HG03571 (cell line): ENCODE measurements around the gene CUX1.
"Not testable (repeated sequence)": the region's sequence is repeated elsewhere in the genome, so short reads cannot be mapped to it uniquely, and the experiment has no call there.

Source experiments
- ATAC-seq: cut with Tn5 transposase; IDR thresholded peaks from one replicate; pipeline ENCODE4 v1.9.1; 2021; ENCODE audit not compliant: unreplicated experiment

CUX1 gene

DNA sequence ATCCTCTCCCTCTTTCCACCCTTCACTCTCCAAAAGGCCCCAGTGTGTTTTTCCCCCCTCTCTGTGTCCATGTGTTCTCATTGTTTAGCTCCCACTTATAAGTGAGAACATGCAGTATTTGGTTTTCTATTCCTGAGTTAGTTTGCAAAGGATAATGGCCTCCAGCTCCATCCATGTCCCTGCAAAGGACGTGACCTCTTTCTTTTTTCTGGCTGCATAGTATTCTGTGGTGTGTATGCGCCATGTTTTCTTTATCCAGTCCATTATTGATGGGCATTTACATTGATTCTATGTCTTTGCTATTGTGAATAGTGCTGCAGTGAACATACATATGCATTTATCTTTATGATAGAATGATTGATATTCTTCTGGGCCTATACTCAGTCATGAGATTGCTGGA, 31.9 kb downstream of the CUX1 start:
- not testable (repeated sequence) for ATAC-seq

DNA sequence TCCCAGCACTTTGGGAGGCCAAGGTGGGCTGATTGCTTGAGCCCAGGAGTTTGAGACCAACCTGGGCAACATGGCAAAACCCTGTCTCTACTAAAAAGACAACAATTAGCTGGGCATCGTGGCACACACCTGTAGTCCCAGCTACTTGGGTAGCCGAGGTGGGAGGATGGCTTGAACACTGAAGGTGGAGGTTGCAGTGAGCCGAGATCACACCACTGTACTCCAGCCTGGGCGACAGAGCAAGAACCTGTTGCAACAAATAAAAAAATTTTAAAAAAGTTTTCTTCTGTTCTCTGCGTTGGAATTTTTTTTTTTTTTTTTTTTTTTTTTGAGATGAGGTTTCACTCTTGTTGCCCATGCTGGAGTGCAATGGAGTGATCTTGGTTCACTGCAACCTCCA, 34.9 kb downstream of the CUX1 start:
- ATAC-seq = not testable (repeated sequence)

DNA sequence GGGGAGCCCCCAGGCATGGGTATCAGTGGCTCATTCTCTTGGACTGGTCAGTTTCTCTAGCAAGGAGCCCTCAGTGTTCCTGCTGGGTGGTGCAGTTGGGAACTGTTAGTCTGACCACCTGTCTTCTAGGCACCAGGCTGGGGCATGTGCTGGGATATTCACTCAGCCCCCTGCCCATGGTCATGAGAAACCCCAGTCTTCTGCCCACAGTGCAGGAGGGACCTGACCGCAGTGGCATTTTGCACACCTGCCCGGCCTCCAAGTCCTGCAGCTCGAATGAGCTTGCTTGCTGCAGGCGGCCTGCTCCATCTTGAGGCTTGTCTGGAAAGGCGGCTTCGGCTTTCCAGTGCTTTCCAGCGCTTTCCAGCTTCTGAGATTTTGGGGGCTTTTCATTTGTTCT, 36.3 kb downstream of the CUX1 start:
- ATAC-seq = no peak

DNA sequence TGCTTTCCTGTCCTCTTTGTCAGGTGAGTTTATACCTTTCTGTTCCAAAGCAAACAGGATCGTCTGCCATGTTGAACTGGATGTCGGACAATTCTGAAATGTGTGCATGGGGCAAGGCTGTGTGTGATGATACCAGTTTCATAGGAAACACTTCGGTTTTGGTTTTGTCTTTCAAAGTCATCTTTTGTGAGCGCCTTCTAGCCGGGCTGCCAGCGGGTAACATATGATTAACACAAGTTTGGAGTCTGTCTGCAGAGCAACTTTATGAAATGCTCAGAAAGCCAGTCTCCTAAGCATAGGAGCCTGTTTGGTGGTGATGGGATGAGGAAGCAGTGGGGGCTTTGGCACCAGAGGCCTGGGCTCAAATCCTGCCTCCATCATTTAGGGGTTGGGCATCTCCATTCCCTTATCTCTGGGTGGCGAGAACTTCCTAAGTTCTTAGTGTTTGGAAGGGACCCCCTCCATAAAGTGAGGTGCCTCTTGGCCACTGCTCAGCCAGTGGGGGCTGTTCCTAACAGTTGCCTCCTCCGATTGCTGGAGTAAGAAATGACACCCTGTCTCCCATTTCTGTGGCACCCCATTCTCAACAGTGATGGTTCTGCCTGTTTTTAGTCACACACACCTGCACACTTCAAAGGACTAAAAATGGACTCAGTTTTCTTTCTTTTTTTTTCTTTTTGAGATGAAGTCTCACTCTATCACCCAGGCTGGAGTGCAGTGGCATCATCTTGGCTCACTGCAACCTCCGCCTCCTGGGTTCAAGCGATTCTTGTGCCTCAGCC, 36.8 kb downstream of the CUX1 start:
- ATAC-seq = no peak

DNA sequence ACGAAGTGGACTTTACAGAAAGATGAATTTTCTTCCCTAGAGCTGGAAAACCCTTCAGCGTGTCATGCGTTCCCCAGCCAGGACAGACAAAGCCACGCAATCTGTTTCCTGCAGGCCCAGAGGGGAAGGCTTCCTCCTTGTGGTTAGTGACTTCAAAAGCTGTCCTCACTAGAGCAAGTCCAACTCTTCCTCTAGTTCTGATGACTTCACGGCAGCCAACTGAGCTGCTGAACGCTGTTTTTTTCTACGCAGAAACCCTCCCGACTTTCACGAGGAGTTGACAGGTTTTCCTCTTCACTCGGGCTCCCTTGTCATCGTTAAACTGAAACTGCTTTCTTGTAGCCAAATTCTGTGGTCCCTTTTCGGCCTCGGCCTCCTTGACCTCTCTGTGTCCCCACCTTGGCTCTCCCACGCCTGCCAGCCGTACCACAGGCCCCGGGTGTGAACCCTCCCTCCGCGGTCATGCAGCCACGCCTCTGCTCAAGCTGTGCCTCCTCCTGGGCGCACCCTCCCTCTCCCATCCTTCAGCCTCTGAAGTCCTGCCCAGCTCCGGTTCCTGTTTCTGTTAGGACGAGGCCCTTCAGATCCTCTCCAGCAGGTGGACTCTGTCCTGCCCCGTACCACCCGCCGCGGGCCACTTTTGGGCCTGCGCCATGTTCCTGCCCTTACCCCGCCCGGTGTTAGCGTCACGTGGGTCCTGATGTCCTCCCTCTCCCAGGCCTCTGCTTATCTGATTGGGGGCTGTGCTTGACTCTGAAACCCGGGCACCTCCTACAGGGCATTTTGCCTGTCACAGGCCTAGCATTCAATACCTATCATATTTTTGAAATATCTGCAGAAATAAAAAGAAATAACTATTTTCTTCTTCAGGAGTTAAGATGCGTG, 39.3 kb downstream of the CUX1 start:
- ATAC-seq = peak; percentile 87

DNA sequence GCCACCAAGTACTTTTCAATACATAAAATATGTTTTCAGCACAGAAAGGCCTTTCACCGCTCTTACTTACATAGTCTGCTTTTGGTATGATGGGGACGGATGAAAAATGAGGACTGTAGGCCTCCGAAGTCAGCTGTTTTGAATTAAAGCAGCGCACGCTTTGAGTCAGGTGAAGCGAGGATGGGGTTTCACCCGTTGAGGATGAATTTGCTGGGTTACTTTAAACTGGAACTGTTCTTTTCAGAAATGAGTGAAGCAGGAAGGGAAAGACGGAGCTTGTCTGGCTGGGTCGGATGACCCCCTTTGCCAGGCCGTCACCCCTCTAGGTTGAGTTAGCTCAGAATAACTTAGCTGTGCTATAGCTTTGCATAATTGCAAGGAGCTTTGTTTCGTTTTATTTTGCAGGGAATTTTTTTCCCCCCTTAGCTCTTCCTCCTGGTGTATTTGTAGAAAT, 40.0 kb downstream of the CUX1 start:
- ATAC-seq = peak; percentile 29

DNA sequence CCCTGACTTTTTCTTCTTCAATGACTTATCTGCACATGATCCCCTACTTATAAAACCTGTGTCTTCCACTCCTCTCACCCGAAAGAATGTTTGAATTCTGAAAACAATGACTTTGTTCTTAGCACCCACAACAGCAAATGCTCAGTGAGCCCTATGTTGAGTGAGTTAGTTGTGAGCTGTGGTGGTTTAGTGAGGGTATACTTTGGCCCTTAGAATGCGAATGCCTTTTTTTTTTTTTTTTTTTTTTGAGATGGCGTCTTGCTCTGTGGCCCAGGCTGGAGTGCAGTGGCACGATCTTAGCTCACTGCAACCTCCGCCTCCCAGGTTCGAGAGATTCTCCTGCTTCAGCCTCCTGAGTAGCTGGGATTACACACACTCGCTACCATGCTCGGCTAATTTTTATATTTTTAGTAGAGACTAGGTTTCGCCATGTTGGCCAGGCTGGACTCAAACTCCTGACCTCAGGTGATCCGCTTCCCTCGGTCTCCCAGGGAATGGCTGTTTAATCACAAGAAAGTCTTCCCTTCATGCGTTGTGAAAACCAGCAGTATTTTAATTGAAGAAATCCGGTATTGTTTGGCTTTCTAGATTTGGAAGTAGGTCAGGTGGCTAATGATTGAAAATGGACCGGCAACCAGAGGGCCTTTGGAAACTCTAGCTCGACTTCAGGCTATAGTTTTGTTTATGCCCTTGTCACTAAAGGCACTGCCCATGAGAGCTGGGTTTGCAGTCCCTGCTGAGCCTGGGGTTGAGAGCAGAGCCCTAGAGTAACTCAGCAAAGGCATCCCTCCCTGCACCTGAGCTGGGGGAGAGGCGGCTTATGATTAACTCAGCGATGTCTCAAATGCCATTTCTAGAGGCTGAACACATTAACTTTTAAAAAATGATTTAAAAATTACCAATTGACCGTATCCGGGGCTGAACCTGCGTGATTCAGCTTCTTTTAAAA, 41.3 kb downstream of the CUX1 start:
- ATAC-seq = no peak

DNA sequence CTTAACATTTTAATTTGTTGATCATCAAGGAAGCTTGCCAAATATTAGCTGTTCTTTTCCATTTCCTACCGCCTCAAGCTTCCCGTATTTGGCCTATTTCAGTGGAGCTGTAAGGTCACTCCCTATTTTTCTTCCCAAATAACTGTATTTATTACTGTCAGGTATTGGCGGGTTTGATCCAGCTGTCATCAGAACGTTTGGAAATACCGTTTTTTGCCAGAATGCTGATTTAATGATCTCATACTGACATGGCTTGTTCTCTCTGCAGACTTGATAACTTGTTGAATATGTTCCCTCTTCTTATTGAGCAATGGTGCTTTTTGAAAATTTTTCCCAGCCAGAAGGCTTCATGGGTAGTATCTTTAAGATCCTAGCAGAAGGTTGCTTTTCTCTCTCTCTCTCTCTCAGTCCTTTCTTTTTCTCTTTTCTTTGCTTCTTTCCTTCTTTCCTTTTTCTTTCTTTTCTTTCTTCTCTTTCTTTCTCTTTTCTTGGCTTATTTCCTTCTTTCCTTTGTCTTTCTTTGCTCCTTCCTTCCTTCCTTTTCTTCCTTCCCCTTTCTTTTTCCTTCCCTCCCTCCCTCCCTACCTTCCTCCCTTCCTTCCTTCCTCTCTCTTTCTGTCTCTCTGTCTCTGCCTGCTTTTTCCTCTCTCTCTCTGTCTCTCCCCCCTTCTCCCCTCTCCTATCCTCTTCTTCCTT, 42.1 kb downstream of the CUX1 start:
- no peak for ATAC-seq

DNA sequence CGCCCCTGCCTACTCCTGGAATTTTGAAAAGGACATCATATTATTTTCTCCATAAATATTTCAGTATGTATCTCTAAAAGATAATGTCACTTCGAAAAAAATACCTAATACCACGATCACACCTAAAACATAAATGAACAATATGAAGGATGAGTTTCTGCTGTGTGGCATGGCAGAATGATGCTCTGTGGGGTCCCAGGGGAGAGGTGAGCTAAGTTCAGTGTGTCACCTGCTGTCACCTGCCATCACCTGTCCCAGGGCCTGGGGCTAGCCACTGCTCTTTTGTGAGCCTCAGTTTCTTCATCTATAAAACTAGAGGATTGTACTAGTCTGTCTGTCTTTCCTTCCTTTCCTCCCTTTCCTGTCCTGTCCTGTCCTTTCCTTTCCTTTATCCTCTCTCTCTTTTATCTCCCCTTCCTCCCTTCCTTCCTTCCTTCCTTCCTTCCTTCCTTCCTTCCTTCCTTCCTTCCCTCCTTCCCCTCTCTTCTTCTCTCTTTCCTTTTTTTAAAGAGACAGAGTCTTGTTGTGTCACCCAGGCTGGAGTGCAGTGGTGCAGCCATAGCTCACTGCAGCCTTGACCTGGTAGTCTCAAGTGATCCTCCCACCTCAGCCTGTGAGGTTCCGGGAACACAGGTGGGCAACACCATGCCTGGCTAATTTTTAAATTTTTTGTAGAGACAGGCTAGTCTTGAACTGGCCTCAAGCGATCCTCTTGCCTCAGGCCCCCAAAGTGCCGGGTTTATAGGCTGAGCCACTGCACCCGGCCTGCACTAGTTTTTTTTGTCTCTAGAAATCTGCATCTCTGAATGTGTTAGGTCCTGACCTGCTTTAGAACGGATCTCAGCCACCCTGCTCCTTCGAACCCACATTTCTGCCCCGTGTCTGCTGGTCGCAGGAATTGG, 43.1 kb downstream of the CUX1 start:
- ATAC-seq = no peak

DNA sequence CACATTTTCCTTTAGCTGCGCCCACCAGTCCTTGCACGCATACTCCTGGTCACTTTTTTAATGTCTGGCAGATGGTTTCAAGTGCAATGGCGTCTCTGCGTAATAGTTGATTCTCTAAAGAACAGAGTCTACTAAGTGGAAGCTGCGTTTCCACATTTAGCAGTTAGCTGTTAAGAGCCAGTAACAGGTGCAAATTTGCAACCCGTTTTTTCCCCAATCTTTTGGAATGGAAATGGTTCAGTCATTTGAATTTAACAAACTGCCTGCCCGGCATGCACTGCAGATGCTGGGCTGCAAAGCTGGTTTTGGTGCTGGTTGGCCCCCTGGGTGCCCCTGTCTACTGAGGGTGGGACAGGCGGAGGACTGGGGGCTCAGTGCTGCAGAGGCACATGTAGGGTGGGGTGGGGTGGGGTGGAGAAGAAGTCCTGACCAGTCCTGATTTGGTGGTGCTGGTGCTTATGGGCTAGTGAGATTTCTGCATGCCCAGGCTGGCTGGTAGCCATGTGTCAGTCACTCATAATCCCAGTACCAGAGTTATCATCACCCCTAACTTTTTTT, 43.9 kb downstream of the CUX1 start:
- ATAC-seq = no peak

DNA sequence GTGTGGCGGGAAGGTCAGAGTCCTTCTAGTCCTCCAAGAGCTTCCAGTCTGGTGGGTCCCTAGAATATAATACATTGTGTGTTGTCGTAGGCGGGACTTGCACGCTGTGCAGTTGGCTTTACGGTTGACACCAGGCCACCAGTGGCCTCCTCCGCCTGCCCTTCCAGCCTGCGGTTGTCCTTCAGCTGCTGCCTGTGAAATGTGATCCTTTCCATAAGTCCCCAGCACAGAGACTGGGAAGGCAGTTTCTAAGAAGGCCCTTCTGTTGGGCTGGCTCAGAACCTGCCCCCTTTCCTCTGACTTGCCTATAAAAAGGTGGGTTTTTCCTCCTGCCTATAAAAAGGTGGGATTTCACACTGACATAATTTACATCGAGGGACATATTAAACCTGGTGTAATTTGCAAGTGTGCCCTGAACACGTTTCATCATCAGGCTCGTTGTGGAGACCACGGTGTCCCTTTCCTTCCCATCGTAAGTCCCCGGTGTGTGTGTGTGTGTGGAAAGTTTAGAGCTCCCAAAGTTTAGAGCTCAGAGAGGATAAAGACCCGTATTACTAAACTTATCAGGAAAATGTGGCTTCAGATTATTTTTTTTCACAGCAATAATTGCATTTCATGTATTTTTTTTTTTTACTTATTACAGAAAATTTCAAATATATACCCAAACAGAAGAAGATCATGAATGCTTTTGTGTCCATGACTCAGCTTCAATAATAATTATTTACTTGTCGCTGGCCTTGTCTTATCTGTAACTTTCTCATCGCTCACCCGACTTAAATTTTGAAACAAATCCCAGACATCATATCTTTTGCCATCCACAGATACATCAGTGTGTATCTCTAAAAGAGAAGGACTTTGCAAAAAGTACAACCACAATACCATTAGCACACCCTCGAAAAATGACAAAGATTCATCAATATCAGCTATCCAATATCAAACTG, 45.1 kb downstream of the CUX1 start:
- no peak for ATAC-seq

DNA sequence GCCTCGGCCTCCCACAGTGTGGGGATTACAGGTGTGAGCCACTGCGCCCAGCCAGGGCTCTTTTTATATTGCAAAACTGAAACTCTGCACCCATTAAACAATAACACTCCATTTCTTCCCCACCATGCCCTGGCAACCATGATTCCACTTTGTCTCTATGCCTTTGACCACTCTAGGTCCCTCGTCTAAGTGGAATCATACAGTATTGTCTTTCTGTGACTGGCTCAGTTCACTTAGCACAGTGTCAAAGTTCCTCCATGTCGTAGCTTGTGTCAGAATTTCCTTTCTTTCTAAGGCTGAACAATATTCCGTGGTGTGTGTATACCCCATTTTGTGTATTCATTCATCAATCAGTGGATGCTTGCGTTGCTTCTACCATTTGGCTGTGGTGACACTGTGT, 46.2 kb downstream of the CUX1 start:
- ATAC-seq = no peak

DNA sequence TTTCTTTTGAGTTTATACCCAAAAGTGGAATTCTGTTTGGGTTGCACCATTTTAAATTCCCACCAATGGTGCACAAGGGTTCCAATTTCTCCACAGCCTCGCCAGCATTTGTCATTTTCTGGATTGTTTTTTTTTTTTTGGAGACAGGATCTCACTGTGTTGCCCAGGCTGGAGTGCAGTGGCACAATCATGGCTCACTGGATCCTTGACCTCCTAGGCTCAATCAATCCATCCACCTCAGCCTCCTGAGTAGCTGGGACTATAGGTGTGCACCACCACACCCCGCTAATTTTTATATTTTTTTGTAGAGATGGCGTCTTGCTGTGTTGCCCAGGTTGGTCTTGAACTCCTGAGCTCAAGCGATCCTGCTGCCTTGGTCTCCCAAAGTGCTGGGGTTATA, 46.6 kb downstream of the CUX1 start:
- ATAC-seq = no peak

DNA sequence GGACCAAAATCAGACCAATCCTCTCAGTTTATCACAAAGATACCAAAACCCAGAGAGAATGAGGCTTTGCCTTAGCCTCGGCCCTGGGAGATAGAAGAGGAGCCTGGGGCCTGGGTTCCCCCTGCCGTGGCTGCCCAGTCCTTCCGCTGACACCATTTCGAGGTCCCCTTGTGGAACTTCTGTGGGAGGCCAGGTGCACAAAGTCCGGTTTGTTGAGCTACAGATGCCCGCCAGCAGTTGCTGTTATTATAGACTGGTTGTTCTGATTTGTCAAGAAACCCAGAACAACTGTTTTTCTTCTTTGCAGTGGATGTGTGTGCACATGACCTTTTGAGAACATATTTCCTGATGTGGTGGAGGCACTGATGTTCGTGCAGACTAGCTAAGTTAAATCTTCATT, 47.6 kb downstream of the CUX1 start:
- no peak for ATAC-seq

DNA sequence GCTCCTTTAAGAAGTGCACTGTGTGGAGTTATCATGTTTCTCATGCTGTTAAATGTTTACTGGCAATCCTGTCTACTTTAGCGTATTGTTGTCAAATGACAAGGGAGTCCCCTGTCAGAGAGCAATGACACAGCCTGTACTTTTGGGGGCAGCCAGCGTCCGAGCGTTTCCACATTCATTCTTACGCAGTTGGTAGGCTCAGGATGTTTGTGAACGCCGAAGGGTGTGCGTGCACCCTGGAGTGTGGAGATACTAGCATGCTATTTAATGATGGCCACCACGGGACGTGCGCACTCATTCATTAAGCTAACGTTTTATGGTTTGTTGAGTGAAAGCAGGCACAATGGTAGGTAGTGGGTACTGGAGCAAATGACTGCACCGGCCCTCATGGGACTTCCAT, 48.0 kb downstream of the CUX1 start:
- ATAC-seq = no peak

DNA sequence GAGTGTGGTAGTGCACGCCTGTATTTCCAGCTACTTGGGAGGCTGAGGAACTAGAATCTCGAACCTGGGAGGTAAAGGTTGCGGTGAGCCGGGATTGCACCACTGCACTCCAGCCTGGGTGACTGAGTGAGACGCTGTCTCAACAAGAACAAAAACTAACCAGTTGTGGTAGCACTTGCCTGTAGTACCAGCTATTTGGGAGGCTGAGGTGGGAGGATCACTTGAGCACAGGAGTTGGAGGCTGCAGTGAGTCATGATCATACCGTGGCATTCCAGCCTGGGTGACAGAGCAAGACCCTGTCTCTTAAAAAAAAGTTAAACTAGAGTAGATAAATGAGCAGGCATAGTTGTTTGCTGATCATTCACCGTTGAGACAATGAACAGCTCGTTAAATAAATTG, 48.9 kb downstream of the CUX1 start:
- no peak for ATAC-seq

DNA sequence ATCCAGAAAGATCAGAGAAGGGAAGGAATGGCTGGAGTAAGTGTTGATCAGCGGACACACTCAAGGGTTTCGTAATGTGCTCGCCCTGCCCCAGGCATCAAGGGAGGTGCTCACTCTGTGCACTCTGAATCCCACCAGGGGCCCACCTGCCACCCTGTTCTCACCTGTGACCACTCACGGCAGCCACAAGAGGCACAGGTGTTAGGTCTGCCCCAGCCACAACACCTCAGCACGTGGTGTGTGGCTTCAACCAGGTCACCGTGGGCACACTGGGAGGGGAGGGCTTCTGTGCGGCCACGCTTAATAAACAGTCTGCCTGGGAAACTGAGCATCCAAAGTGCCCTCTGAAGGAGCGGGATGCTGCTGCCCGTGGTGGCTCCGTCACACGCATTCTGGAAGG, 49.8 kb downstream of the CUX1 start:
- no peak for ATAC-seq

DNA sequence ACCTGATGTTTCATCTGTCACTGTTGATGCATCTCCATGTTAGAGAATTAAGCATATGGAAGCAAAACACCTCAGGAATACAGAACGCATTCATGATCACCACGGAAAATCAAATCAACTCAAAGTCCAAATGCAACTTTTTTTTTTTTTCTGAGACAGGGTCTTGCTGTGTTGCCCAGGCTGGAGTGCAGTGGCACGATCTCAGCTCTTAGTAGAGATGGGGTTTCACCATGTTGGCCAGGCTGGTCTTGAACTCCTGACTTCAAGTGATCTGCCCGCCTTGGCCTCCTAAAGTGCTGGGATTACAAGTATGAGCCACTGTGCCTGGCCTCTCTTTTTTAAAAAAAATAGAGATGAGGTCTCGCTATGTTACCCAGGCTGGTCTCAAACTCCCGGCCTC, 50.3 kb downstream of the CUX1 start:
- not testable (repeated sequence) for ATAC-seq
